ENCODE measurements around the gene CASP2.
"Not testable (repeated sequence)": the region's sequence is repeated elsewhere in the genome, so short reads cannot be mapped to it uniquely, and the experiment has no call there.

CASP2 gene

GRCh38 chr7:143289888-143290287 is 1.7 kb downstream of the CASP2 start:
- FAIRE-seq; DNase-seq (ENCODE audit: extremely low spot score, insufficient read length, low read depth): not testable (repeated sequence)

GRCh38 chr7:143290293-143290692 is 2.1 kb downstream of the CASP2 start:
- FAIRE-seq (no peak), DNase-seq (ENCODE audit: extremely low spot score, insufficient read length, low read depth) (no peak)

GRCh38 chr7:143292876-143293275 is 4.7 kb downstream of the CASP2 start:
- DNase-seq (ENCODE audit: extremely low spot score, insufficient read length, low read depth) (no peak), FAIRE-seq (no peak)

DNA sequence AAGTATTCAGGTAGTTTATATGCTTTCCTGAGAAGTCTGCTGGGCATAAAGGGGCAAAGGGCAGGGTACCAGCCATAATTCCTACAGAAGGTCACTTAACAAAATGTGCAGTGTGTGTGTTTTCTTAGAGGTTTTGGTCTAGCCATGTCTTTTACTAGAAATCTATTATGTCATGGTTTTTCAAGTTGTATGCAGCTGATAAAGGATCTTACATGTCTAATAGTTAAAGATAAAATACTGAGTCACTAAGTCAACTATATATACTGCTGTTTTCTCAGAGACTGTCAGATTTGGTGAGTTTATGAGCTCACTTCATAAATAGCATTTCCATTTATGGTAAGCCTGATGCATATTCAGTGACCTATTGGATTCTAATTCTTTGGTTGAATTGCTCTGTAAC is 7.7 kb downstream of the CASP2 start:
- no peak for FAIRE-seq

DNA sequence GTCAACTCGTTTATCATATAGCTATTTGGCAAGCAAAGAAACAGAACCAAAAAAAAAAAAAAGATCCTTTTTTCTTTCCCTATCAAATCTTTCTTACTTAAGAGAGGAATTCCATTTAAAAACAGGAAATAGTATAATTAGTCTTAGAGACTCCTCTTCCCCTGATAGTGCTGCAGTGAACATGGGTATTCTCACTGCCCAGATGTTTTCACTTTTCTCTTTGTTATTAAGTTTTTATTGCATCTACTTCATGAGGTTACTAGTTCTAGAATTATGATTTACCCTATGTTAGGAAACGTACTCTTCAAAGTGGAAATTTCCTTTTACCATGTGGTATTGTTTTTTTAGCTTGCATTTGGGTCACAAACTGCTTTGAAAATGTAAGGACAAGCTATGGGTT is 8.5 kb downstream of the CASP2 start:
- FAIRE-seq: no peak
- DNase-seq (ENCODE audit: extremely low spot score, insufficient read length, low read depth): no peak

More for the DNA sequence above, 7.7 kb downstream of the CASP2 start:
- DNase-seq (ENCODE audit: extremely low spot score, insufficient read length, low read depth): no peak

GRCh38 chr7:143299346-143299745 is 11.2 kb downstream of the CASP2 start:
- no peak for DNase-seq (ENCODE audit: extremely low spot score, insufficient read length, low read depth)
- no peak for FAIRE-seq

DNA sequence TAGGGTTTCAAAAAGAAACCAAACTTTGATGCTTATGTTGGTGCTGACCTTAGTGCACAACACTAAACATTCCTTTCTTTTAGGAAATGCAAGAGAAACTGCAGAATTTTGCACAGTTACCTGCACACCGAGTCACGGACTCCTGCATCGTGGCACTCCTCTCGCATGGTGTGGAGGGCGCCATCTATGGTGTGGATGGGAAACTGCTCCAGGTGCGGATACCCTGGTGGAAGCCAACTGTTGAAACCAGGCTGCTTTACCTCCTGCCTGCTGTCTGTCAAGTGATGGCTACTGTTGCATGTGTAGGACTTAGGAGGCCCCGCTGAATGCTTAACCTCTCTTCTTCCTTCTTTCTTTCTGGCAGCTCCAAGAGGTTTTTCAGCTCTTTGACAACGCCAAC is 11.7 kb downstream of the CASP2 start:
- no peak for FAIRE-seq
- DNase-seq (ENCODE audit: extremely low spot score, insufficient read length, low read depth): no peak

GRCh38 chr7:143300959-143301935 is 13.1 kb downstream of the CASP2 start:
- no peak for FAIRE-seq
- DNase-seq (ENCODE audit: extremely low spot score, insufficient read length, low read depth): no peak

- DNase-seq (ENCODE audit: extremely low spot score, insufficient read length, low read depth): no peak
- FAIRE-seq: no peak
Observed at GRCh38 chr7:143303733-143304132, 15.6 kb downstream of the CASP2 start.

GRCh38 chr7:143304938-143305337 is 16.8 kb downstream of the CASP2 start:
- no peak for FAIRE-seq
- no peak for DNase-seq (ENCODE audit: extremely low spot score, insufficient read length, low read depth)

- DNase-seq (ENCODE audit: extremely low spot score, insufficient read length, low read depth): no peak
- FAIRE-seq: no peak
Observed at GRCh38 chr7:143305423-143306070, 17.4 kb downstream of the CASP2 start.

- no peak for DNase-seq (ENCODE audit: extremely low spot score, insufficient read length, low read depth)
- no peak for FAIRE-seq
Observed at GRCh38 chr7:143308632-143309031, 20.5 kb downstream of the CASP2 start.

GRCh38 chr7:143314127-143314526 is 26.0 kb downstream of the CASP2 start:
- FAIRE-seq (no peak), DNase-seq (ENCODE audit: extremely low spot score, insufficient read length, low read depth) (no peak)

DNA sequence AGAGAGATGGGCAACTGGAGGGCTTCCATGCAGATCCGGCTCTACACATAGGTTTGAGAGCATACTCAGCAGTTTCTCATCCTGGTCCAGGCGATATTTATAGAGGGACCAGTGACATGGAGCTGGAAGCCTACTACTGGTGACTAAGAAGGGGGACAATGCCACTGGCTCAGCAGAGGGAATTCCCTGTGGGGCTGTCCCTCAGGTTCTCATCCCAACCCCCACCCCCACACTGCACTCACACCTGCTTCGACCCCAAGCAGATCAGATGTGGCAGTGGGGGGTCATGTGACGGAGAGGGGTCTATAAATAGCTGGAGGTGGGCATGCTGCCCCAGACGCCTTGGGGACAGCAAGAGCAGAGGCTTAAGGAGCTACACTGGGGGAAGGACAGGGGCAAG is 27.6 kb downstream of the CASP2 start, which contains the start of gene CLCN1:
Gene CLCN1, plus strand, starts transcription at position 336 of the 400 bp plus-strand sequence. CDS start 102 bp downstream, outside the sequence.
- DNase-seq (ENCODE audit: extremely low spot score, insufficient read length, low read depth): no peak
- FAIRE-seq: no peak

DNA sequence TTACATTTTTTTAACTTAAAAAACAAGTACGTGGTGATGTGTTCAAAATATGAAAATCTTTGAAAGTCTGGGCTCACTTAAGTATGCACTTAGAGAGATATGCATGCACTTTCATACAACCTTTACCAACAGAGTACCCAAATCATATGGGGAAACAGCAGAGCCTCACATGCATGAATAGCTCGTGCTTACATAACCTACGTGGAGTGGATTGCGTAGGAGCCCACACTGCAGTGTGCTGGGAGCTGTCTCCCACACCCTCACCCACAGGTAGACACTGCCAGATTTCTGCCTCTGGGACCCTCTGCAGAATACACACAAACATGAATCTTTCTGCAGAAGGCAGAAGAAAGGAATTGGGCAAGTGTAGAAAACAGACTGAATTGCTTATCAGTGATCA is 28.3 kb downstream of the CASP2 start:
- FAIRE-seq (no peak), DNase-seq (ENCODE audit: extremely low spot score, insufficient read length, low read depth) (no peak)

DNA sequence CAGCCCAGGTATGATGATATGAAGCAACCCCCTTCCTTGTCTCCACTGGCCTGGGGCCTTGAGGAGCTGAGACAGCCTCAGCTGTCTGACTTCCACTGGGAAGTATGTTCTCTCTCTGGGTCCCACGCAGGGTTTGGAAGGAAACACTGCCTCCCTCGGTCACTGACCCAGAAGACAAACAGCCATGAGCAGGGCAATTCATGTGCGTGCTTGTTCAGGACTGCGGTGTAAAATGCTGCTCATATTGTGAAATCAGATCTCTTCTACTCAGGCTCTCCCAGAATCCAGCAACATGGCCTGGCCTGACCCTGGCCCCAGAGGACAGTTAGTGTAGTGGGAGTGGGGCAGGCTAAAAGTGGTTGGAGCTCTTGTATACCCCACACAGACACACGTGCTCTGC is 30.5 kb downstream of the CASP2 start:
- no peak for DNase-seq (ENCODE audit: extremely low spot score, insufficient read length, low read depth)

GRCh38 chr7:143320620-143321019 is 32.5 kb downstream of the CASP2 start:
- DNase-seq (ENCODE audit: extremely low spot score, insufficient read length, low read depth) (no peak), FAIRE-seq (no peak)

More for the DNA sequence above, 30.5 kb downstream of the CASP2 start:
- FAIRE-seq: no peak

GRCh38 chr7:143321242-143321641 is 33.1 kb downstream of the CASP2 start:
- FAIRE-seq (no peak), DNase-seq (ENCODE audit: extremely low spot score, insufficient read length, low read depth) (no peak)

- no peak for FAIRE-seq
- DNase-seq (ENCODE audit: extremely low spot score, insufficient read length, low read depth): no peak
Observed at GRCh38 chr7:143321734-143322133, 33.6 kb downstream of the CASP2 start.

GRCh38 chr7:143322760-143323633 is 34.8 kb downstream of the CASP2 start:
- FAIRE-seq (no peak), DNase-seq (ENCODE audit: extremely low spot score, insufficient read length, low read depth) (no peak)

Data from GM18507 (cell line).